Thymus (tissue), 11 donors: ENCODE results near the gene NDUFV1. TPM values are rescaled to one million over a fixed set of nuclear protein-coding genes. Genes with fewer than 3 reads are reported as not detected.
"Not testable (repeated sequence)": the region's sequence is repeated elsewhere in the genome, so short reads cannot be mapped to it uniquely, and the experiment has no call there.

Experiments used
- DNase-seq, 9 donors: peaks; one replicate each; pipeline ENCODE4 v3.0.0-alpha.2; 2013; ENCODE audit warnings: low spot score in 9 of 9, low read depth in 6 of 9, missing footprints in 1 of 9
- H3K27ac ChIP-seq, 2 donors: one replicate each; pipeline ENCODE4 v1.5.1; 2013; ENCODE audit warnings: control low read depth in 1 of 2, low read depth in 1 of 2, low read length in 1 of 2, mild to moderate bottlenecking in 1 of 2, moderate library complexity in 1 of 2
- H3K27me3 ChIP-seq, 2 donors: one replicate each; pipeline ENCODE4 v1.5.1; 2013; ENCODE audit warnings: low read length in 1 of 2; ENCODE audit not compliant: control insufficient read depth in 2 of 2, insufficient read depth in 1 of 2
- H3K36me3 ChIP-seq, 2 donors: one replicate each; pipeline ENCODE4 v1.5.1; 2013; ENCODE audit warnings: low read length in 1 of 2, mild to moderate bottlenecking in 1 of 2, moderate library complexity in 1 of 2; ENCODE audit not compliant: control insufficient read depth in 2 of 2, insufficient read depth in 2 of 2
- H3K4me1 ChIP-seq, 2 donors: one replicate each; pipeline ENCODE4 v1.5.1; 2013; ENCODE audit warnings: low read length in 2 of 2; ENCODE audit not compliant: control insufficient read depth in 2 of 2, insufficient read depth in 2 of 2
- H3K4me3 ChIP-seq, 2 donors: one replicate each; pipeline ENCODE4 v1.5.1; 2013; ENCODE audit warnings: low read length in 2 of 2, control low read depth in 1 of 2, mild to moderate bottlenecking in 1 of 2
- H3K9me3 ChIP-seq, 2 donors: one replicate each; pipeline ENCODE4 v1.5.1; 2013; ENCODE audit warnings: low read length in 1 of 2, mild to moderate bottlenecking in 1 of 2; ENCODE audit not compliant: control insufficient read depth in 2 of 2, insufficient read depth in 1 of 2
- WGBS: extraction: QIAGEN DNeasy Blood & Tissue Kit; methylation state at CpG from one replicate; pipeline ENCODE4 v1.1.7; 2013; 5-methylcytosine and 5-hydroxymethylcytosine counted together
- polyA plus RNA-seq: library from polyadenylated mRNA; stranded (reverse); fragments of 200-250 nt; gene quantifications from one replicate; pipeline ENCODE4 v1.2.3, GENCODE V29; 2013
- total RNA-seq: library from RNA; stranded (reverse); fragments of 120-200 nt; gene quantifications from one replicate; pipeline ENCODE4 v1.2.4, GENCODE V29; 2013
- donor health status: healthy.

NDUFV1 gene
- total and polyA plus RNA-seq, 2 donors = 126 to 207 TPM

- Histone ChIP-seq H3K27ac (no peak overlapping the region), H3K27me3 (no peaks in the 10 kb centered on the region), H3K4me3 (no peak overlapping the region), H3K9me3 (peaks cover 0 to 16% of the 10 kb centered on the region in 2 donors), H3K36me3 (no peaks in the 10 kb centered on the region), H3K4me1 (peaks cover 1 to 22% of the 10 kb centered on the region in 2 donors)
- WGBS = 86% methylated on average over 9 of the region's 9 CpGs
- no peak for DNase-seq
These were observed 47.5 kb downstream of the NDUFV1 start for GRCh38 chr11:67654225-67654624.

DNA sequence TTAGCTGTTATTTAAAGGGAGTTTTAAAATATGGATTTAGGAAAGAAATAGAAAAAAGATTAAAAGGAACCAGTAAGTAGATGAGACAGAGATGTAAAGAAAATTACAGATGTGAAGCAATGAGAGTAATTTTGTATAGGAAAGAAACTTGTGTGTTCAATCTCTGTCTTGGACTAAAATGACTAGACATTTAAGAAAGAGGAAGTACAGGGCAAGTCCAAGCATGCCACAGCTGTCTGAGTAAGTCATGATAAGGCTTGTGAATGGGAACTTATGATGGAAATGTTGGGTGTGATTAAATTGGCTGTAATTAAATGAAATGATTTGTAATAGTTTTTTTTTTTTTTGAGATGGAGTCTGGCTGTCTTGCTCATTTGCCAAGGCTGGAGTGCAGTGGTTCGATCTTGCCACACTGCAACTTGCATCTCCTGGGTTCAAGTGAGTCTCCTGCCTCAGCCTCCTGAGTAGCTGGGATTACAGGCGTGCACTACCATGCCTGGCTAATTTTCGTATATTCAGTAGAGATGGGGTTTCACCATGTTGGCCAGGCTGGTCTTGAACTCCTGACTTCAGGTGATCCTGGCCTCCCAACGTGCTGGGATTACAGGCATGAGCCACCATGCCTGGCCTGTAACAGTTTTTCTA lies 49.7 kb downstream of the NDUFV1 start:
- no peak overlapping the region for H3K4me3 ChIP-seq
- no peak overlapping the region for H3K27ac ChIP-seq
- H3K36me3 ChIP-seq = no peaks in the 10 kb centered on the region
- DNase-seq = no peak
- H3K27me3 ChIP-seq = no peaks in the 10 kb centered on the region
- 90% methylated on average over 4 of the region's 4 CpGs for WGBS
- peaks cover 0 to 13% of the 10 kb centered on the region in 2 donors for H3K9me3 ChIP-seq
- peaks cover 0 to 7% of the 10 kb centered on the region in 2 donors for H3K4me1 ChIP-seq

DNA sequence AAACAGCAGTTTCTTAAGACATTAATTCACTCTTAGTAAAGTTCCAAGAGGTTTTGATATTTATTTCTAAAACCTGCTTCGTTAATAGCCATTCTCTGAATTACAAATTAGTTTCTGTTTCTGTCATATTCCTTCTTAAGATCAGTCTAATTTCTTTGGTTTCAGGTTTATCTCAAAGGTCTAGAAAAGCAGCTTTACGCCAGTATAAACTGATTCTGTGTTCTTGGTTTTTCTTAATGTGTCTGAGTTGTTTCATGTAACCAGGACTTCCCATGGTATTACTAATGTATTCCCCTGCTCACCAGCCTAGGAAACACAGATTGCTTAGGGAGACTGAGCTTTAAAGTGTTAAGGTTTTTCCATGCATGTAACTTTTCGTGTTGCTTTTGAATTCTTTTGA lies 50.6 kb downstream of the NDUFV1 start:
- Histone ChIP-seq H3K27ac (no peak overlapping the region), H3K4me1 (peaks cover 0 to 7% of the 10 kb centered on the region in 2 donors), H3K36me3 (no peaks in the 10 kb centered on the region), H3K4me3 (no peak overlapping the region), H3K27me3 (no peaks in the 10 kb centered on the region), H3K9me3 (peaks cover 0 to 13% of the 10 kb centered on the region in 2 donors)
- WGBS = 55% methylated on average over 3 of the region's 3 CpGs
- no peak for DNase-seq

- H3K27ac ChIP-seq, H3K4me3 ChIP-seq, DNase-seq, H3K36me3 ChIP-seq, H3K27me3 ChIP-seq: not testable (repeated sequence)
- peaks cover 0 to 15% of the 10 kb centered on the region in 2 donors for H3K4me1 ChIP-seq
- peaks cover 0 to 13% of the 10 kb centered on the region in 2 donors for H3K9me3 ChIP-seq
- WGBS = 75% methylated on average over 5 of the region's 5 CpGs
These were observed 53.0 kb downstream of the NDUFV1 start for GRCh38 chr11:67659651-67660165.

DNA sequence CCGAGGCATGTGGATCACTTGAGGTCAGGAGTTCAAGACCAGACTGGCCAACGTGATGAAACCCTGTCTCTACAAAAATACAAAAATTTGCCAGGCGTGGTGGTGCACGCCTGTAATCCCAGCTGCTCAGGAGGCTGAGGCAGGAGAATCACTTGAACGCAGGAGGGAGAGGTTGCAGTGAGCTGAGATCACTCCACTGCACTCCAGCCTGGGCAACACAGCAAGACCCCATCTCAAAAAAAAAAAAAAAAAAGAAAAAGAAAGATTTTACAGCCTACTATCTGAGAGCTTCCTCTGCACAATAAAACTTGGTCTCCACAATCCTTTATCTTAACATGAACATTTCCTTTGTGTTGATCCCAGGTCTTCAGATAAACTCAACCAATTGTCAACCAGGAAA lies 54.0 kb downstream of the NDUFV1 start:
- WGBS = 94% methylated on average over 5 of the region's 5 CpGs
- H3K9me3 ChIP-seq = peaks cover 0 to 11% of the 10 kb centered on the region in 2 donors
- H3K36me3 ChIP-seq, H3K27ac ChIP-seq, H3K4me3 ChIP-seq, H3K27me3 ChIP-seq, DNase-seq: not testable (repeated sequence)
- peaks cover 0 to 18% of the 10 kb centered on the region in 2 donors for H3K4me1 ChIP-seq

Other genes starting within 250 kb of the NDUFV1 start
- gene CLCF1, start 233.3 kb upstream of the NDUFV1 start, total RNA-seq = 0.19 TPM
- gene CLCF1, start 233.3 kb upstream of the NDUFV1 start, polyA plus RNA-seq = 2.0 TPM
- 9.5 TPM for gene RAD9A, start 214.9 kb upstream of the NDUFV1 start, total RNA-seq
- gene RAD9A, start 214.9 kb upstream of the NDUFV1 start, polyA plus RNA-seq = 35.2 TPM
- gene PPP1CA, start 205.1 kb upstream of the NDUFV1 start, total RNA-seq = 207 TPM
- gene PPP1CA, start 205.1 kb upstream of the NDUFV1 start, polyA plus RNA-seq = 141 TPM
- gene TBC1D10C, start 202.9 kb upstream of the NDUFV1 start, total RNA-seq = 172 TPM
- 318 TPM for gene TBC1D10C, start 202.9 kb upstream of the NDUFV1 start, polyA plus RNA-seq
- gene CARNS1, start 191.3 kb upstream of the NDUFV1 start, total RNA-seq = 0.57 TPM
- 1.7 TPM for gene CARNS1, start 191.3 kb upstream of the NDUFV1 start, polyA plus RNA-seq
- 50.1 TPM for gene RPS6KB2, start 178.4 kb upstream of the NDUFV1 start, total RNA-seq
- 76.8 TPM for gene RPS6KB2, start 178.4 kb upstream of the NDUFV1 start, polyA plus RNA-seq
- 198 TPM for gene PTPRCAP, start 169.3 kb upstream of the NDUFV1 start, total RNA-seq
- gene PTPRCAP, start 169.3 kb upstream of the NDUFV1 start, polyA plus RNA-seq = 151 TPM
- 45.6 TPM for gene CORO1B, start 163.5 kb upstream of the NDUFV1 start, total RNA-seq
- 32.3 TPM for gene CORO1B, start 163.5 kb upstream of the NDUFV1 start, polyA plus RNA-seq
- gene GPR152, start 154.2 kb upstream of the NDUFV1 start, total RNA-seq = not detected
- not detected for gene GPR152, start 154.2 kb upstream of the NDUFV1 start, polyA plus RNA-seq
- 0.52 TPM for gene CABP4, start 151.6 kb upstream of the NDUFV1 start, total RNA-seq
- gene CABP4, start 151.6 kb upstream of the NDUFV1 start, polyA plus RNA-seq = 1.6 TPM
- gene TMEM134, start 137.7 kb upstream of the NDUFV1 start, total RNA-seq = 17.3 TPM
- 96.3 TPM for gene TMEM134, start 137.7 kb upstream of the NDUFV1 start, polyA plus RNA-seq
- gene AIP, start 123.9 kb upstream of the NDUFV1 start, total RNA-seq = 111 TPM
- 96.4 TPM for gene AIP, start 123.9 kb upstream of the NDUFV1 start, polyA plus RNA-seq
- gene PITPNM1, start 101.6 kb upstream of the NDUFV1 start, total RNA-seq = 21.6 TPM
- 57.2 TPM for gene PITPNM1, start 101.6 kb upstream of the NDUFV1 start, polyA plus RNA-seq
- gene CDK2AP2, start 98.8 kb upstream of the NDUFV1 start, total RNA-seq = 31.4 TPM
- 51.2 TPM for gene CDK2AP2, start 98.8 kb upstream of the NDUFV1 start, polyA plus RNA-seq
- 0.05 TPM for gene CABP2, start 83.5 kb upstream of the NDUFV1 start, total RNA-seq
- 0.14 TPM for gene CABP2, start 83.5 kb upstream of the NDUFV1 start, polyA plus RNA-seq
- gene GSTP1, start 23.1 kb upstream of the NDUFV1 start, total RNA-seq = 389 TPM
- 630 TPM for gene GSTP1, start 23.1 kb upstream of the NDUFV1 start, polyA plus RNA-seq
- gene NUDT8, start 23.0 kb downstream of the NDUFV1 start, total RNA-seq = 5.8 TPM
- 4.7 TPM for gene NUDT8, start 23.0 kb downstream of the NDUFV1 start, polyA plus RNA-seq
- 0.05 TPM for gene TBX10, start 32.8 kb downstream of the NDUFV1 start, total RNA-seq
- gene TBX10, start 32.8 kb downstream of the NDUFV1 start, polyA plus RNA-seq = 0.09 TPM
- gene ACY3, start 43.8 kb downstream of the NDUFV1 start, total RNA-seq = 1.9 TPM
- gene ACY3, start 43.8 kb downstream of the NDUFV1 start, polyA plus RNA-seq = 1.6 TPM
- gene ALDH3B2, start 67.7 kb downstream of the NDUFV1 start, total RNA-seq = 0.57 TPM
- 11.1 TPM for gene ALDH3B2, start 67.7 kb downstream of the NDUFV1 start, polyA plus RNA-seq